Measurements from ENCODE around the gene SLC8A3. TPM values are rescaled to one million over a fixed set of nuclear protein-coding genes. Genes with fewer than 3 reads are reported as not detected.

The SLC8A3 gene
- polyA plus RNA-seq, 3 donors, result 0.01 TPM; not detected in 2

- Histone ChIP-seq H3K4me2 (replicated peaks; ENCODE audit: extremely low read depth, low read length, poor library complexity, severe bottlenecking) (no peak overlapping the region), H3K79me2 (ENCODE audit: insufficient read depth, low read length) (no peaks in the 10 kb centered on the region), H3K36me3 (replicated peaks in 1 of 2; ENCODE audit: control insufficient read depth in 1 of 2, insufficient read depth in 2 of 2, low read length in 2 of 2) (no peaks in the 10 kb centered on the region), H2AFZ (ENCODE audit: insufficient read depth, low read depth, low read length, poor library complexity, severe bottlenecking) (no peak overlapping the region), H3K9ac (ENCODE audit: insufficient read depth, low read length, poor library complexity, severe bottlenecking) (no peak overlapping the region), H4K20me1 (ENCODE audit: insufficient read depth, low read length) (no peaks in the 10 kb centered on the region), H3K4me1 (ENCODE audit: control insufficient read depth in 1 of 2, insufficient read depth in 2 of 2, low read length in 2 of 2) (peaks cover 0 to 10% of the 10 kb centered on the region in 2 donors), H3K4me3 (replicated peaks in 1 of 3; ENCODE audit: low read depth in 2 of 3, low read length in 3 of 3) (no peak overlapping the region), H3K27me3 (ENCODE audit: control insufficient read depth in 2 of 2, insufficient read depth in 2 of 2, low read length in 2 of 2) (peaks cover 0 to 3% of the 10 kb centered on the region in 2 donors), H3K9me3 (replicated peaks in 1 of 2; ENCODE audit: control insufficient read depth in 1 of 2, insufficient read depth in 1 of 2, low read length in 2 of 2) (no peaks in the 10 kb centered on the region), H3K27ac (ENCODE audit: low read depth in 1 of 2, low read length in 2 of 2) (no peak overlapping the region)
- H3K4me1 Mint-ChIP-seq, result peaks cover 5% of the 10 kb centered on the region
- no peak for DNase-seq
- no peak overlapping the region for H3K4me3 Mint-ChIP-seq
- peaks cover 0 to 4% (median 0%) of the 10 kb centered on the region in 7 donors for H3K9me3 Mint-ChIP-seq
- intact Hi-C loops (cut with micrococcal nuclease), result no loop called here
- H3K36me3 Mint-ChIP-seq, result no peaks in the 10 kb centered on the region
- H3K27me3 Mint-ChIP-seq (ENCODE audit: low read depth in 3 of 3), result peaks cover 0 to 5% (median 3%) of the 10 kb centered on the region in 3 donors
- 83% methylated on average over 6 of the region's 6 CpGs for WGBS (ENCODE audit: insufficient coverage)
- TF ChIP-seq CTCF (IDR thresholded peaks at IDR 0.05), result no peak
- H3K27ac Mint-ChIP-seq, result no peak overlapping the region
Observed at GRCh38 chr14:70173569-70173968, 15.2 kb downstream of the SLC8A3 start.

- Histone ChIP-seq H3K27ac (ENCODE audit: low read depth in 1 of 2, low read length in 2 of 2) (no peak overlapping the region), H3K4me1 (ENCODE audit: control insufficient read depth in 1 of 2, insufficient read depth in 2 of 2, low read length in 2 of 2) (peaks cover 0 to 10% of the 10 kb centered on the region in 2 donors), H3K36me3 (replicated peaks in 1 of 2; ENCODE audit: control insufficient read depth in 1 of 2, insufficient read depth in 2 of 2, low read length in 2 of 2) (no peaks in the 10 kb centered on the region), H3K9me3 (replicated peaks in 1 of 2; ENCODE audit: control insufficient read depth in 1 of 2, insufficient read depth in 1 of 2, low read length in 2 of 2) (peaks cover 0 to 4% of the 10 kb centered on the region in 2 donors), H2AFZ (ENCODE audit: insufficient read depth, low read depth, low read length, poor library complexity, severe bottlenecking) (no peak overlapping the region), H3K4me3 (replicated peaks in 1 of 3; ENCODE audit: low read depth in 2 of 3, low read length in 3 of 3) (no peak overlapping the region), H3K9ac (ENCODE audit: insufficient read depth, low read length, poor library complexity, severe bottlenecking) (no peak overlapping the region), H3K79me2 (ENCODE audit: insufficient read depth, low read length) (no peaks in the 10 kb centered on the region), H3K27me3 (ENCODE audit: control insufficient read depth in 2 of 2, insufficient read depth in 2 of 2, low read length in 2 of 2) (peaks cover 0 to 3% of the 10 kb centered on the region in 2 donors), H3K4me2 (replicated peaks; ENCODE audit: extremely low read depth, low read length, poor library complexity, severe bottlenecking) (no peak overlapping the region), H4K20me1 (ENCODE audit: insufficient read depth, low read length) (no peaks in the 10 kb centered on the region)
- Mint-ChIP-seq H3K4me1 (peaks cover 5% of the 10 kb centered on the region), H3K9me3 (peaks cover 0 to 7% (median 4%) of the 10 kb centered on the region in 7 donors), H3K4me3 (no peak overlapping the region), H3K36me3 (no peaks in the 10 kb centered on the region), H3K27ac (peak overlapping the region in 2 of 7 donors; percentile 1 to 43), H3K27me3 (ENCODE audit: low read depth in 3 of 3) (peaks cover 0 to 5% (median 3%) of the 10 kb centered on the region in 3 donors)
- intact Hi-C loops (cut with micrococcal nuclease), result no loop called here
- DNase-seq, result peak in 2 of 3 donors; percentile 11
- WGBS (ENCODE audit: insufficient coverage), result 30% methylated on average over 6 of the region's 8 CpGs
- TF ChIP-seq CTCF (IDR thresholded peaks at IDR 0.05), result no peak
Observed at GRCh38 chr14:70171726-70172125, 17.0 kb downstream of the SLC8A3 start.

Measured in CD14-positive monocyte (primary cell).